Thyroid gland (tissue), 4 donors: Measurements from ENCODE around the gene DNAH8. TPM values are rescaled to one million over a fixed set of nuclear protein-coding genes. Genes with fewer than 3 reads are reported as not detected.

Source experiments
- DNase-seq, 2 donors: peaks; one replicate each; pipeline ENCODE4 v3.0.0-alpha.2; 2019
- H3K27ac ChIP-seq, 3 donors: fragments of 200-600 bp; sonication (generic); 1 replicate in 2 of 3; 2 replicates in 1 of 3; pipeline ENCODE4 v1.5.1; 2016 to 2019; ENCODE audit warnings: mild to moderate bottlenecking in 1 of 3, moderate library complexity in 1 of 3
- H3K27me3 ChIP-seq: fragments of 200-600 bp; sonication (generic); one replicate; pipeline ENCODE4 v1.5.1; 2019
- H3K36me3 ChIP-seq, 2 donors: fragments of 200-600 bp; sonication (generic); one replicate each; pipeline ENCODE4 v1.5.1; 2016 to 2019
- H3K4me1 ChIP-seq, 2 donors: fragments of 200-600 bp; sonication (generic); one replicate each; pipeline ENCODE4 v1.5.1; 2017 to 2019
- H3K4me3 ChIP-seq, 3 donors: fragments of 200-600 bp; sonication (generic); replicated peaks in 1 of 3; 1 replicate in 2 of 3; 2 replicates in 1 of 3; pipeline ENCODE4 v1.5.1; 2016; ENCODE audit warnings: mild to moderate bottlenecking in 1 of 3
- H3K9me3 ChIP-seq: fragments of 200-600 bp; sonication (generic); one replicate; pipeline ENCODE4 v1.5.1; 2017
- CTCF ChIP-seq, 6 experiments: fragments of 200-600 bp in 3 of 6; fragments of 450-650 bp in 3 of 6; sonication (generic) in 3 of 6; IDR thresholded peaks; one replicate each; pipeline ENCODE4 v1.5.1; 2016 to 2019; ENCODE audit warnings: antibody characterized with exemption in 6 of 6, mild to moderate bottlenecking in 2 of 6, inconsistent platforms in 1 of 6, moderate library complexity in 1 of 6
- POLR2A ChIP-seq, 2 donors: fragments of 450-650 bp; IDR thresholded peaks; one replicate each; pipeline ENCODE4 v1.6.1; 2017; ENCODE audit warnings: antibody characterized with exemption in 2 of 2, mild to moderate bottlenecking in 2 of 2, moderate library complexity in 1 of 2
- WGBS, 2 donors: methylation state at CpG; one replicate each; pipeline ENCODE4 v1.1.5; 2017; 5-methylcytosine and 5-hydroxymethylcytosine counted together
- intact Hi-C: fragments of 100-400 bp; cut with DNase I; formaldehyde crosslinking; loops from one replicate; pipeline ENCODE4 v1.15.1; 2023
- total RNA-seq, 4 donors: library from RNA; depleted of rRNA; stranded (reverse); fragments of >200 nt; gene quantifications; one replicate each; pipeline ENCODE4 v1.2.3, GENCODE V29; 2016

Gene DNAH8
- total RNA-seq, 4 donors from 2014 or later: 0.04 to 4.8 (median 0.12) TPM

GRCh38 chr6:39041072-39041471 lies 326.0 kb downstream of the DNAH8 start:
- no peak for TF ChIP-seq POLR2A (IDR thresholded peaks at IDR 0.05)
- TF ChIP-seq CTCF (IDR thresholded peaks at IDR 0.05): no peak
- intact Hi-C loops: no loop called here
- Histone ChIP-seq H3K27ac (no peak overlapping the region), H3K9me3 (no peaks in the 10 kb centered on the region), H3K4me1 (no peaks in the 10 kb centered on the region), H3K4me3 (no peak overlapping the region), H3K36me3 (no peaks in the 10 kb centered on the region), H3K27me3 (no peaks in the 10 kb centered on the region)
- DNase-seq: no peak
- WGBS, 2 donors: 63 to 82% methylated on average over 2 of the region's 2 CpGs

GRCh38 chr6:39043776-39044175 lies 328.7 kb downstream of the DNAH8 start:
- H3K27ac ChIP-seq: no peak overlapping the region
- H3K4me1 ChIP-seq: peaks cover 0 to 2% of the 10 kb centered on the region in 2 donors
- H3K4me3 ChIP-seq: no peak overlapping the region
- TF ChIP-seq CTCF (IDR thresholded peaks at IDR 0.05): no peak
- no peak for TF ChIP-seq POLR2A (IDR thresholded peaks at IDR 0.05)
- DNase-seq: no peak
- intact Hi-C loops: no loop called here
- H3K27me3 ChIP-seq: no peaks in the 10 kb centered on the region
- 79 to 87% methylated on average over 3 of the region's 3 CpGs for WGBS, 2 donors
- H3K9me3 ChIP-seq: no peaks in the 10 kb centered on the region
- no peaks in the 10 kb centered on the region for H3K36me3 ChIP-seq

- Histone ChIP-seq H3K36me3 (no peaks in the 10 kb centered on the region), H3K27ac (no peak overlapping the region), H3K4me1 (peaks cover 0 to 6% of the 10 kb centered on the region in 2 donors), H3K4me3 (no peak overlapping the region), H3K27me3 (no peaks in the 10 kb centered on the region), H3K9me3 (no peaks in the 10 kb centered on the region)
- intact Hi-C loops: no loop called here
- WGBS, 2 donors: 86 to 87% methylated on average over 4 of the region's 4 CpGs
- no peak for DNase-seq
- TF ChIP-seq CTCF (IDR thresholded peaks at IDR 0.05): no peak
- no peak for TF ChIP-seq POLR2A (IDR thresholded peaks at IDR 0.05)
Observed at GRCh38 chr6:39044181-39044580, 329.1 kb downstream of the DNAH8 start.

- Histone ChIP-seq H3K4me3 (no peak overlapping the region), H3K9me3 (no peaks in the 10 kb centered on the region), H3K27ac (no peak overlapping the region), H3K27me3 (no peaks in the 10 kb centered on the region), H3K4me1 (peaks cover 0 to 6% of the 10 kb centered on the region in 2 donors), H3K36me3 (no peaks in the 10 kb centered on the region)
- intact Hi-C loops: no loop called here
- no peak for DNase-seq
- WGBS, 2 donors: 62 to 65% methylated on average over 6 of the region's 6 CpGs
- TF ChIP-seq POLR2A (IDR thresholded peaks at IDR 0.05): no peak
- TF ChIP-seq CTCF (IDR thresholded peaks at IDR 0.05): no peak
Observed at GRCh38 chr6:39047434-39048327, 332.6 kb downstream of the DNAH8 start.
